Activated CD4-positive, alpha-beta memory T cell treated with anti-CD3 and anti-CD28 coated beads for 36 hours (primary cell): ENCODE results near the gene ZBTB20. TPM values are rescaled to one million over a fixed set of nuclear protein-coding genes. Genes with fewer than 3 reads are reported as not detected.

ENCODE experiments used
- CTCF ChIA-PET: fragments of 350-600 bp; sonication (Branson Sonifier 250); formaldehyde crosslinking; loops from one replicate; lab custom pipeline; 2021; ENCODE audit warnings: antibody characterized with exemption, inconsistent platforms; lab: Charles Lee
- POLR2A ChIA-PET: fragments of 350-600 bp; sonication (Branson Sonifier 250); formaldehyde crosslinking; loops from one replicate; lab custom pipeline; 2021; ENCODE audit warnings: antibody characterized with exemption; lab: Charles Lee
- DNase-seq: peaks from one replicate; pipeline ENCODE4 v3.0.0-alpha.2; 2020
- H3K27ac Mint-ChIP-seq: one replicate; pipeline ENCODE4 v1.8.0; 2021; ENCODE audit warnings: mixed read lengths
- H3K27me3 Mint-ChIP-seq: one replicate; pipeline ENCODE4 v1.8.0; 2021; ENCODE audit warnings: mixed read lengths
- H3K36me3 Mint-ChIP-seq: one replicate; pipeline ENCODE4 v1.8.0; 2021; ENCODE audit warnings: mixed read lengths
- H3K4me1 Mint-ChIP-seq: one replicate; pipeline ENCODE4 v1.8.0; 2021; ENCODE audit warnings: low read depth, mixed read lengths
- H3K4me3 Mint-ChIP-seq: one replicate; pipeline ENCODE4 v1.8.0; 2021; ENCODE audit warnings: mild to moderate bottlenecking, mixed read lengths
- H3K9me3 Mint-ChIP-seq: one replicate; pipeline ENCODE4 v1.8.0; 2021; ENCODE audit warnings: mixed read lengths
- intact Hi-C: fragments of 100-400 bp; cut with micrococcal nuclease; formaldehyde crosslinking; loops from one replicate; pipeline ENCODE4 v1.15.1; 2023
- microRNA-seq: library from miRNA; unstranded; fragments of <30 nt; microRNA quantifications from one replicate; pipeline ENCODE4 v1.2.0, GENCODE V29; 2022; ENCODE audit warnings: borderline number of aligned reads, borderline microRNAs expressed, borderline replicate concordance
- total RNA-seq, 2 experiments: library from RNA; stranded (reverse); gene quantifications; one replicate each; pipeline ENCODE4 v1.2.3, GENCODE V29; 2021

Gene ZBTB20
- total RNA-seq, 2 experiments from 2014 or later: 4.4 to 5.4 TPM

DNA sequence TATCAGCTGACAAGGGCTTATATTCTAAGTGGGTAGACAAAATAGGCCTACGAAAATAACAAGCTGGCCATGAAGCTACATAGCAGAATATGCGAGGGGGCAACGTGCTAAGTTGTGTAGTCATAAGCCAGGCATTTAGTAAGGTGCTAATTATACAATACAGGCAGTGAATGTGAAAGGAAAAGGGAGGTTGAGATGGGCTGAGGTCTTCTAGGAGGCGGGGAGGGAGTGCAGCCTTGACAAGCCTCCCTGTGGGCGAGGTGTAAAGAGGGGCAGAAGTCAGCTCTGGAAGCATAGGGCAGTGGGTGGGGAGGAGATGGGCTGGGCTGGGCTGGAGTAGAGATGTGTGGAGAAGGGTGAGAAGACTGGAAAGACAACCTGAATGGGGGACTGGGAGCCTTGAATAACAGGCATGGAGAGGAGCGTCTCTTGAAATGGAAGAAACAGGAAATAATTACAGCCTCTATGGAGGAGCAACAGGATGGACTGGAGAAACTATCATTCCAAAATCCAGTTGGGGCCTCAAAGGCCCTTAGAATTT lies 852.1 kb downstream of the ZBTB20 start:
- H3K4me1 Mint-ChIP-seq: peaks cover 63% of the 10 kb centered on the region
- peak overlapping the region; percentile 73 for H3K4me3 Mint-ChIP-seq
- no peaks in the 10 kb centered on the region for H3K27me3 Mint-ChIP-seq
- peak overlapping the region; percentile 97 for H3K27ac Mint-ChIP-seq
- H3K9me3 Mint-ChIP-seq: no peaks in the 10 kb centered on the region
- intact Hi-C loops: loop anchor here (10.0 kb wide), 1 partner anchor 850 kb away; the partner anchor contains the start of gene ZBTB20
- ChIA-PET POLR2A (interaction anchor here (0.8 to 5.0 kb wide), 9 partner anchors 10 to 81 kb away, joined by 3 to 24 read pairs (median 7); no protein-coding TSS in a partner anchor), CTCF (interaction anchor here (1.4 to 7.1 kb wide), 5 partner anchors 12 to 143 kb away, joined by 3 to 75 read pairs (median 8); no protein-coding TSS in a partner anchor)
- peaks cover 33% of the 10 kb centered on the region for H3K36me3 Mint-ChIP-seq
- DNase-seq: peak; percentile 52

- Mint-ChIP-seq H3K4me1 (peaks cover 63% of the 10 kb centered on the region), H3K27ac (peak within 1 kb of the TSS; percentile 97), H3K4me3 (peak within 1 kb of the TSS; percentile 73), H3K27me3 (no peaks in the 10 kb centered on the region), H3K36me3 (peaks cover 28% of the 10 kb centered on the region), H3K9me3 (no peaks in the 10 kb centered on the region)
- intact Hi-C loops: loop anchor here (10.0 kb wide), 1 partner anchor 851 kb away; the partner anchor contains the start of gene ZBTB20
- no peak for DNase-seq
- ChIA-PET CTCF (interaction anchor here (1.0 to 7.1 kb wide), 9 partner anchors 8 to 141 kb away, joined by 3 to 75 read pairs (median 6); no protein-coding TSS in a partner anchor), POLR2A (interaction anchor here (0.8 to 5.0 kb wide), 10 partner anchors 11 to 80 kb away, joined by 4 to 24 read pairs (median 6); no protein-coding TSS in a partner anchor)
These were observed 853.1 kb downstream of the ZBTB20 start, which contains the start of gene TIGIT for GRCh38 chr3:114293838-114294535. Gene TIGIT, plus strand, starts transcription at chr3:114294028. Its CDS starts 34 bp downstream, at chr3:114294062.

GRCh38 chr3:114290911-114291901 lies 855.9 kb downstream of the ZBTB20 start:
- peaks cover 8% of the 10 kb centered on the region for H3K36me3 Mint-ChIP-seq
- peak overlapping the region; percentile 97 for H3K27ac Mint-ChIP-seq
- H3K4me3 Mint-ChIP-seq: peak overlapping the region; percentile 75
- POLR2A ChIA-PET: interaction anchor here (1.1 to 3.4 kb wide), 11 partner anchors 14 to 127 kb away, joined by 3 to 19 read pairs (median 6); no protein-coding TSS in a partner anchor
- peak; percentile 96 for DNase-seq
- intact Hi-C loops: loop anchor here (1.0 to 10.0 kb wide), 9 partner anchors 16 to 854 kb away; partner anchors contain the start of gene ZBTB20
- CTCF ChIA-PET: interaction anchor here (0.5 to 7.1 kb wide), 51 partner anchors 10 to 863 kb away, joined by 3 to 75 read pairs (median 5); partner anchors contain the start of gene ATP6V1A
- no peaks in the 10 kb centered on the region for H3K9me3 Mint-ChIP-seq
- H3K4me1 Mint-ChIP-seq: peaks cover 59% of the 10 kb centered on the region
- H3K27me3 Mint-ChIP-seq: no peaks in the 10 kb centered on the region

DNA sequence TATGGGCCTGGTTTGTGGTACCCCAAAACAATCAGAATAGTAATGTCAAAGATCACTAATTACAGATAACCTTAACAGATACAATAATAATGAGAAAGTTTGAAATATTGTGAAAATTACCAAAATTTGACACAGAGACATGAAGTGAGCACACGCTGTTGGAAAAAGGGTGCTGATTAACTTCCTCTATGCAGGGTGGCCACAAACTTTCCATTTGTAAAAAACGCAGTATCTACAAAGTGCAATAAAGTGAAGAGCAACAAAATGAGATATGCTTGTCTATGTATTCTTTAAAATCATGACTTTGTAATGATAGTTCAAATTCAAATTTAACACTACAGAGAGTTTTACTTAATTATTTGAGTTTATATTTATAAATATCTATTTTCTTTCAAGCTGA lies 860.8 kb downstream of the ZBTB20 start:
- Mint-ChIP-seq H3K36me3 (no peaks in the 10 kb centered on the region), H3K27me3 (no peaks in the 10 kb centered on the region), H3K9me3 (no peaks in the 10 kb centered on the region), H3K4me3 (peak overlapping the region; percentile 57), H3K4me1 (peaks cover 38% of the 10 kb centered on the region), H3K27ac (peak overlapping the region; percentile 91)
- ChIA-PET CTCF (interaction anchor here (1.2 to 3.4 kb wide), 4 partner anchors 8 to 133 kb away, joined by 3 to 14 read pairs (median 4); partner anchors contain the start of gene TIGIT), POLR2A (interaction anchor here (0.7 kb wide), 1 partner anchor 69 kb away, joined by 3 read pairs; no protein-coding TSS in a partner anchor)
- intact Hi-C loops: loop anchor here (1.0 kb wide), 1 partner anchor 63 kb away; no protein-coding TSS in a partner anchor
- DNase-seq: no peak

DNA sequence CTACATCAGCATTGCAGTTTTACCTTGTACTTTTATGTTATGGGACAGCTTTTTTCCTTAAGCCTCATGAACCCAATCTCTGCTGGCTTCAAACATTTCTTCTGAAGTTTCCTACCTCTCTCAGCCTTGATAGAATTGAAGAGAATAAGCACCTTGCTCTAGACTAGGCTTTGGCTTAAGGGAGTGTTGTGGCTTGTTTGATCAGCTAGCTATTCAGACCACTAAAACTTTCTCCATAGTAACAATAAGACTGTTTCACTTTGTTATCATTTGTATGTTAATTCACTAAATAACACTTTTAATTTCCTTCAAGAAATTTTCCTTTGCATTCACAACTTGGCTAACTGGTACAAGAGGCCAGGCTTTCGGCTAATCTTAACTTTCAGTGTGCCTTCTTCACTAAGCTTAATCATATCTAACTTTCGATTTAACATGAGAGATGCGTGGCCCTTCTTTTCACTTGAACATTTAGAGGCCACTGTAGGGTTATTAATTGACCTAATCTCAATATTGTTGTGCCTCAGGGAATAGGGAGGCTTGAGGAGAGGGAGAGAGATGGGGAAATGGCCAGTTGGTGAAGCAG lies 861.3 kb downstream of the ZBTB20 start:
- Mint-ChIP-seq H3K4me3 (peak overlapping the region; percentile 57), H3K27me3 (no peaks in the 10 kb centered on the region)
- POLR2A ChIA-PET: interaction anchor here (0.7 kb wide), 1 partner anchor 69 kb away, joined by 3 read pairs; no protein-coding TSS in a partner anchor

DNA sequence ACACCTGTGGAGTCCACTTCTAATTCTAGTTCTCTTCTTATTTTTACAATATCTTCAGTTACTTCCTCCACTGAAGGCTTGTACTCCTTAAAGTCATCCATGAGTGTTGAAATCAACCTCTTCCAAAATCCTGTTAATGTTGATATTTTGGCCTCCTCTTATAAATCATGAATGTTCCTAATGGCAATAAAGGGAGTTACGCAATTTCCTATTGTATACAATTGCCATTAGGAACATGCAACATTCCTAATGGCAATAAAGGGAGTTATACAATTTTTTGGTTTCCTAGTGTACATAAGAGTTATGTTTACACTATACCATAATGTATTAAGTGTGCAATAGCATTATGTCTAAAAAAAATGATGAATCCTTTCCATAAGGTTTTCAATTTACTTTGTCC lies 862.4 kb downstream of the ZBTB20 start:
- Mint-ChIP-seq H3K36me3 (no peaks in the 10 kb centered on the region), H3K9me3 (no peaks in the 10 kb centered on the region), H3K4me3 (no peak overlapping the region), H3K4me1 (peaks cover 22% of the 10 kb centered on the region), H3K27me3 (no peaks in the 10 kb centered on the region), H3K27ac (no peak overlapping the region)
- no peak for DNase-seq
- POLR2A ChIA-PET: interaction anchor here (0.7 kb wide), 1 partner anchor 22 kb away, joined by 3 read pairs; no protein-coding TSS in a partner anchor
- CTCF ChIA-PET: interaction anchor here (0.8 to 3.4 kb wide), 3 partner anchors 120 to 134 kb away, joined by 3 to 14 read pairs (median 3); no protein-coding TSS in a partner anchor
- intact Hi-C loops: no loop called here

More for the DNA sequence above, 861.3 kb downstream of the ZBTB20 start:
- Mint-ChIP-seq H3K27ac (peak overlapping the region; percentile 91), H3K9me3 (no peaks in the 10 kb centered on the region), H3K4me1 (peaks cover 33% of the 10 kb centered on the region), H3K36me3 (no peaks in the 10 kb centered on the region)
- CTCF ChIA-PET: interaction anchor here (0.6 to 3.4 kb wide), 9 partner anchors 9 to 135 kb away, joined by 3 to 14 read pairs (median 3); partner anchors contain the start of gene TIGIT
- intact Hi-C loops: loop anchor here (1.0 kb wide), 1 partner anchor 62 kb away; no protein-coding TSS in a partner anchor
- DNase-seq: no peak

Small RNA genes within 50 kb of the gene (microRNA-seq; reads per million reads assigned to microRNA genes)
- gene MIR4796: 1.2 reads per million
